HCT116 (cell line): Measurements from ENCODE around the gene KAZN. TPM values are rescaled to one million over a fixed set of nuclear protein-coding genes. Genes with fewer than 3 reads are reported as not detected.

ENCODE experiments used
- ATAC-seq: fragments of 200-7000 bp; cut with Tn5 transposase; 2 replicates; pipeline ENCODE4 v1.9.1; 2020; ENCODE audit warnings: mild to moderate bottlenecking, moderate library complexity
- BruUV-seq: library from RNA; stranded (reverse); fragments of 400-500 nt; replicated peaks from 2 replicates; lab custom pipeline; 2021; lab: Mats Ljungman, UMichigan
- CTCF ChIA-PET: fragments of 300-600 bp; sonication (Branson Sonifier 250); formaldehyde crosslinking; loops from one replicate; lab custom pipeline; 2021; ENCODE audit warnings: antibody characterized with exemption; lab: Charles Lee
- POLR2A ChIA-PET: fragments of 300-600, 350-600 bp; sonication (Branson Sonifier 250); formaldehyde crosslinking; loops from one replicate; lab custom pipeline; 2021; ENCODE audit warnings: antibody characterized with exemption; lab: Charles Lee
- RAD21 ChIA-PET, 2 experiments: fragments of 300-600 bp; sonication (Branson Sonifier 250); formaldehyde crosslinking; loops; one replicate each; lab custom pipeline; 2023; ENCODE audit warnings: low total read pairs in 2 of 2; ENCODE audit not compliant: uncharacterized antibody in 2 of 2, unreplicated experiment in 2 of 2, low non-redundant PET in 1 of 2; lab: Charles Lee
- DNase-seq: peaks from one replicate; pipeline ENCODE4 v3.0.0-alpha.2; 2010; ENCODE audit warnings: low read depth, low spot score
- H2AFZ ChIP-seq: fragments of 200-600 bp; shearing (Covaris generic), sonication (generic); 2 replicates; pipeline ENCODE4 v1.6.1; 2017; ENCODE audit warnings: low read depth, mixed run types, mixed read lengths, antibody characterized with exemption, low read length; ENCODE audit not compliant: poor library complexity, severe bottlenecking
- H3K27ac ChIP-seq: 2 replicates; pipeline ENCODE4 v1.5.1; 2012; ENCODE audit warnings: low read depth, low read length
- H3K27me3 ChIP-seq: fragments of 200-600 bp; sonication (generic); 2 replicates; pipeline ENCODE4 v1.6.1; 2016; ENCODE audit warnings: mixed run types, low read length, mixed read lengths; ENCODE audit not compliant: insufficient read depth
- H3K36me3 ChIP-seq, 2 experiments: fragments of 200-500 bp in 1 of 2; fragments of 200-600 bp in 1 of 2; sonication (Bioruptor generic) in 1 of 2; sonication (generic) in 1 of 2; 2 replicates each; pipeline versions ENCODE4 v1.5.1 to v1.6.1; 2014 to 2016; ENCODE audit warnings: low read length in 2 of 2, inconsistent platforms in 1 of 2, mixed read lengths in 1 of 2, mixed run types in 1 of 2; ENCODE audit not compliant: insufficient read depth in 2 of 2, control insufficient read depth in 1 of 2
- H3K4me1 ChIP-seq, 2 experiments: fragments of 200-600 bp in 1 of 2; sonication (generic) in 1 of 2; 2 replicates each; pipeline versions ENCODE4 v1.5.1 to v1.6.1; 2012 to 2017; ENCODE audit warnings: low read length in 2 of 2, inconsistent platforms in 1 of 2, mild to moderate bottlenecking in 1 of 2, mixed read lengths in 1 of 2, mixed run types in 1 of 2, moderate library complexity in 1 of 2; ENCODE audit not compliant: insufficient read depth in 2 of 2, control insufficient read depth in 1 of 2
- H3K4me2 ChIP-seq: fragments of 200-600 bp; sonication (generic); 2 replicates; pipeline ENCODE4 v1.6.1; 2017; ENCODE audit warnings: mixed run types, low read length, mixed read lengths
- H3K4me3 ChIP-seq, 2 experiments: fragments of 200-600 bp in 1 of 2; sonication (generic) in 1 of 2; replicated peaks in 1 of 2; 2 replicates each; pipeline ENCODE4 v1.5.1; 2011 to 2016; ENCODE audit warnings: low read length in 2 of 2, control low read depth in 1 of 2, low read depth in 1 of 2, mild to moderate bottlenecking in 1 of 2, mixed read lengths in 1 of 2, mixed run types in 1 of 2
- H3K79me2 ChIP-seq: fragments of 200-600 bp; sonication (generic); 2 replicates; pipeline ENCODE4 v1.6.1; 2017; ENCODE audit warnings: mild to moderate bottlenecking, mixed run types, low read length, moderate library complexity, mixed read lengths; ENCODE audit not compliant: insufficient read depth
- H3K9ac ChIP-seq: fragments of 200-600 bp; sonication (generic); 2 replicates; pipeline ENCODE4 v1.6.1; 2016; ENCODE audit warnings: low read length, mixed read lengths
- H3K9me2 ChIP-seq: fragments of 200-600 bp; sonication (generic), shearing (Covaris generic); 2 replicates; pipeline ENCODE4 v1.6.1; 2017; ENCODE audit warnings: mixed run types, mild to moderate bottlenecking, moderate library complexity; ENCODE audit not compliant: insufficient read depth
- H3K9me3 ChIP-seq, 2 experiments: fragments of 200-500 bp in 1 of 2; fragments of 200-600 bp in 1 of 2; sonication (Bioruptor generic) in 1 of 2; sonication (generic) in 1 of 2; 2 replicates each; pipeline ENCODE4 v1.6.1; 2014 to 2017; ENCODE audit warnings: low read length in 2 of 2, mixed read lengths in 2 of 2, inconsistent platforms in 1 of 2, low read depth in 1 of 2, mild to moderate bottlenecking in 1 of 2, mixed run types in 1 of 2, moderate library complexity in 1 of 2; ENCODE audit not compliant: control insufficient read depth in 1 of 2, insufficient read depth in 1 of 2
- H4K20me1 ChIP-seq: fragments of 200-600 bp; sonication (generic), shearing (Covaris generic); 2 replicates; pipeline ENCODE4 v1.6.1; 2017; ENCODE audit warnings: mixed run types, mild to moderate bottlenecking, moderate library complexity; ENCODE audit not compliant: insufficient read depth
- ATF3 ChIP-seq: IDR thresholded peaks from 2 replicates; pipeline ENCODE4 v1.6.1; 2012
- CBX3 ChIP-seq: IDR thresholded peaks from 2 replicates; pipeline ENCODE4 v1.6.1; 2012; ENCODE audit warnings: low read depth
- CEBPB ChIP-seq: IDR thresholded peaks from 2 replicates; pipeline ENCODE4 v1.6.1; 2012; ENCODE audit warnings: low read depth
- CTCF ChIP-seq, 3 experiments: fragments of 200-600 bp in 1 of 3; sonication (generic) in 1 of 3; IDR thresholded peaks in 2 of 3; conservative IDR thresholded peaks in 1 of 3; 2 replicates each; pipeline ENCODE4 v1.5.1; 2012 to 2017; ENCODE audit warnings: low read depth in 2 of 3, low read length in 2 of 3, antibody characterized with exemption in 1 of 3, borderline replicate concordance in 1 of 3, control low read depth in 1 of 3, mild to moderate bottlenecking in 1 of 3, mixed read lengths in 1 of 3, mixed run types in 1 of 3, moderate library complexity in 1 of 3; ENCODE audit not compliant: insufficient read depth in 1 of 3
- EGR1 ChIP-seq: IDR thresholded peaks from 2 replicates; pipeline ENCODE4 v1.6.1; 2012; ENCODE audit warnings: low read depth
- ELF1 ChIP-seq: IDR thresholded peaks from 2 replicates; pipeline ENCODE4 v1.6.1; 2012; ENCODE audit warnings: low read depth, borderline replicate concordance
- EZH2 ChIP-seq: fragments of 200-600 bp; sonication (generic); IDR thresholded peaks from 2 replicates; pipeline ENCODE4 v1.6.1; 2017; ENCODE audit warnings: antibody characterized with exemption, mixed run types
- EZH2phosphoT487 ChIP-seq: fragments of 200-600 bp; IDR thresholded peaks from 2 replicates; pipeline ENCODE4 v1.6.1; 2018; ENCODE audit warnings: antibody characterized with exemption, borderline replicate concordance
- JUND ChIP-seq: IDR thresholded peaks from 2 replicates; pipeline ENCODE4 v1.6.1; 2012
- MAX ChIP-seq: IDR thresholded peaks from 2 replicates; pipeline ENCODE4 v1.6.1; 2012
- POLR2A ChIP-seq: IDR thresholded peaks from 2 replicates; pipeline ENCODE4 v1.7.0; 2011; ENCODE audit warnings: borderline replicate concordance; ENCODE audit not compliant: insufficient read depth, insufficient read length; ENCODE audit errors: extremely low read depth
- POLR2AphosphoS5 ChIP-seq: IDR thresholded peaks from 2 replicates; pipeline ENCODE4 v1.6.1; 2011; ENCODE audit warnings: mild to moderate bottlenecking, low read depth, low read length, moderate library complexity
- RAD21 ChIP-seq: IDR thresholded peaks from 2 replicates; pipeline ENCODE4 v1.6.1; 2012; ENCODE audit warnings: low read depth, mild to moderate bottlenecking
- REST ChIP-seq: IDR thresholded peaks from 2 replicates; pipeline ENCODE4 v1.6.1; 2012; ENCODE audit warnings: low read depth
- SP1 ChIP-seq: IDR thresholded peaks from 2 replicates; pipeline ENCODE4 v1.6.1; 2012; ENCODE audit warnings: low read depth
- SRF ChIP-seq: IDR thresholded peaks from 2 replicates; pipeline ENCODE4 v1.6.1; 2012; ENCODE audit warnings: low read depth
- TCF7L2 ChIP-seq: IDR thresholded peaks from 2 replicates; pipeline ENCODE4 v1.7.0; 2011; ENCODE audit warnings: borderline replicate concordance, inconsistent platforms; ENCODE audit not compliant: insufficient read depth, insufficient read length; ENCODE audit errors: extremely low read depth
- ZBTB33 ChIP-seq: IDR thresholded peaks from 2 replicates; pipeline ENCODE4 v1.6.1; 2011; ENCODE audit warnings: mild to moderate bottlenecking, low read length, moderate library complexity; ENCODE audit not compliant: insufficient replicate concordance; ENCODE audit errors: extremely low read depth
- intact Hi-C: fragments of 100-400 bp; cut with micrococcal nuclease; formaldehyde crosslinking; loops from 2 replicates; pipeline ENCODE4 v1.10.0; 2022
- total RNA-seq: library from RNA; stranded (reverse); gene quantifications from one replicate; pipeline ENCODE4 v1.2.1, GENCODE V29; 2021; ENCODE audit not compliant: unreplicated experiment

The KAZN gene
- total RNA-seq, 1 experiment from 2014 or later = 13.4 TPM

- no peaks in the 10 kb centered on the region for H3K9me2 ChIP-seq
- H3K4me2 ChIP-seq = no peak overlapping the region
- no peak overlapping the region for H3K9ac ChIP-seq
- ChIA-PET RAD21 (no interaction called here), POLR2A (no interaction called here), CTCF (no interaction called here)
- no peak overlapping the region for H3K4me3 ChIP-seq
- no peaks in the 10 kb centered on the region for H3K4me1 ChIP-seq
- H3K27ac ChIP-seq = no peak overlapping the region
- ATAC-seq = no peak
- intact Hi-C loops = no loop called here
- BruUV-seq = no TSS peak
- no peaks in the 10 kb centered on the region for H3K79me2 ChIP-seq
- no peak for DNase-seq
- H2AFZ ChIP-seq = no peak overlapping the region
- no peak for TF ChIP-seq JUND
- TF ChIP-seq CEBPB = no peak
- TF ChIP-seq TCF7L2 = no peak
- TF ChIP-seq SRF = no peak
- TF ChIP-seq MAX = no peak
- TF ChIP-seq CTCF (IDR thresholded peaks at IDR 0.05 in 2 of 3, conservative IDR thresholded peaks at IDR 0.05 in 1 of 3; ENCODE audit: borderline replicate concordance in 1 of 3, insufficient read depth in 1 of 3, low read depth in 2 of 3, low read length in 2 of 3) = no peak
- TF ChIP-seq ZBTB33 = no peak
- no peak for TF ChIP-seq POLR2A
- TF ChIP-seq CBX3 = no peak
- no peak for TF ChIP-seq ATF3
- TF ChIP-seq EZH2 = no peak
- no peak for TF ChIP-seq REST
- TF ChIP-seq POLR2AphosphoS5 = no peak
- no peak for TF ChIP-seq EZH2phosphoT487
- TF ChIP-seq SP1 = no peak
- no peak for TF ChIP-seq ELF1
- TF ChIP-seq EGR1 = no peak
- TF ChIP-seq RAD21 = no peak
- TF ChIP-seq, all 23 proteins: peak for 0
- Histone ChIP-seq H3K9me3 (no peaks in the 10 kb centered on the region), H4K20me1 (no peaks in the 10 kb centered on the region), H3K36me3 (no peaks in the 10 kb centered on the region), H3K27me3 (peaks cover 35% of the 10 kb centered on the region)
Observed at GRCh38 chr1:14631421-14631820, 32.9 kb downstream of the KAZN start.
